Measurements from ENCODE around the gene PDZD2. TPM values are rescaled to one million over a fixed set of nuclear protein-coding genes. Genes with fewer than 3 reads are reported as not detected.
A peak's percentile ranks its signal among the peaks of the same experiment; 100 is the strongest.

PDZD2 gene
- total RNA-seq, 1 donor from 2014 or later: 21.5 TPM

GRCh38 chr5:31754358-31754704 lies 115.4 kb downstream of the PDZD2 start:
- no peak for TF ChIP-seq CTCF (IDR thresholded peaks at IDR 0.05; ENCODE audit: unreplicated experiment)
- H3K4me3 Mint-ChIP-seq: no peak overlapping the region
- H3K27me3 Mint-ChIP-seq (ENCODE audit: low read depth): no peaks in the 10 kb centered on the region
- peaks cover 13% of the 10 kb centered on the region for H3K4me1 Mint-ChIP-seq
- H3K9me3 Mint-ChIP-seq: no peaks in the 10 kb centered on the region
- no peak for DNase-seq (ENCODE audit: low spot score in 2 of 2, unreplicated experiment in 2 of 2)
- no peaks in the 10 kb centered on the region for H3K36me3 Mint-ChIP-seq
- peak overlapping the region; percentile 62 for H3K27ac Mint-ChIP-seq

- no peak for DNase-seq (ENCODE audit: low spot score in 2 of 2, unreplicated experiment in 2 of 2)
- no peaks in the 10 kb centered on the region for H3K36me3 Mint-ChIP-seq
- H3K27ac Mint-ChIP-seq: peak overlapping the region; percentile 62
- no peaks in the 10 kb centered on the region for H3K27me3 Mint-ChIP-seq (ENCODE audit: low read depth)
- peaks cover 13% of the 10 kb centered on the region for H3K4me1 Mint-ChIP-seq
- TF ChIP-seq CTCF (IDR thresholded peaks at IDR 0.05; ENCODE audit: unreplicated experiment): no peak
- H3K4me3 Mint-ChIP-seq: no peak overlapping the region
- H3K9me3 Mint-ChIP-seq: no peaks in the 10 kb centered on the region
Observed at GRCh38 chr5:31754741-31755675, 116.1 kb downstream of the PDZD2 start.

- no peak for TF ChIP-seq CTCF (IDR thresholded peaks at IDR 0.05; ENCODE audit: unreplicated experiment)
- peaks cover 13% of the 10 kb centered on the region for H3K4me1 Mint-ChIP-seq
- no peaks in the 10 kb centered on the region for H3K9me3 Mint-ChIP-seq
- H3K36me3 Mint-ChIP-seq: no peaks in the 10 kb centered on the region
- no peak for DNase-seq (ENCODE audit: low spot score in 2 of 2, unreplicated experiment in 2 of 2)
- no peak overlapping the region for H3K4me3 Mint-ChIP-seq
- no peaks in the 10 kb centered on the region for H3K27me3 Mint-ChIP-seq (ENCODE audit: low read depth)
- no peak overlapping the region for H3K27ac Mint-ChIP-seq
Observed at GRCh38 chr5:31755676-31756230, 116.8 kb downstream of the PDZD2 start.

- Mint-ChIP-seq H3K27me3 (ENCODE audit: low read depth) (no peaks in the 10 kb centered on the region), H3K4me1 (peaks cover 13% of the 10 kb centered on the region)
Observed at GRCh38 chr5:31757806-31758205, 118.9 kb downstream of the PDZD2 start.

GRCh38 chr5:31758803-31759425 lies 120.0 kb downstream of the PDZD2 start:
- DNase-seq (ENCODE audit: low spot score in 2 of 2, unreplicated experiment in 2 of 2): no peak
- no peaks in the 10 kb centered on the region for H3K27me3 Mint-ChIP-seq (ENCODE audit: low read depth)
- no peak overlapping the region for H3K27ac Mint-ChIP-seq
- H3K9me3 Mint-ChIP-seq: no peaks in the 10 kb centered on the region
- H3K4me1 Mint-ChIP-seq: peaks cover 13% of the 10 kb centered on the region
- no peak for TF ChIP-seq CTCF (IDR thresholded peaks at IDR 0.05; ENCODE audit: unreplicated experiment)
- H3K4me3 Mint-ChIP-seq: no peak overlapping the region
- no peaks in the 10 kb centered on the region for H3K36me3 Mint-ChIP-seq

More at GRCh38 chr5:31757806-31758205, 118.9 kb downstream of the PDZD2 start:
- Mint-ChIP-seq H3K4me3 (no peak overlapping the region), H3K27ac (peak overlapping the region; percentile 32), H3K36me3 (no peaks in the 10 kb centered on the region), H3K9me3 (no peaks in the 10 kb centered on the region)
- no peak for DNase-seq (ENCODE audit: low spot score in 2 of 2, unreplicated experiment in 2 of 2)
- no peak for TF ChIP-seq CTCF (IDR thresholded peaks at IDR 0.05; ENCODE audit: unreplicated experiment)

Measured in mesothelial cell of epicardium (in vitro differentiated cells).